ENCODE results near the gene SLC12A7.
"Not testable (repeated sequence)": the region's sequence is repeated elsewhere in the genome, so short reads cannot be mapped to it uniquely, and the experiment has no call there.

SLC12A7 gene

DNA sequence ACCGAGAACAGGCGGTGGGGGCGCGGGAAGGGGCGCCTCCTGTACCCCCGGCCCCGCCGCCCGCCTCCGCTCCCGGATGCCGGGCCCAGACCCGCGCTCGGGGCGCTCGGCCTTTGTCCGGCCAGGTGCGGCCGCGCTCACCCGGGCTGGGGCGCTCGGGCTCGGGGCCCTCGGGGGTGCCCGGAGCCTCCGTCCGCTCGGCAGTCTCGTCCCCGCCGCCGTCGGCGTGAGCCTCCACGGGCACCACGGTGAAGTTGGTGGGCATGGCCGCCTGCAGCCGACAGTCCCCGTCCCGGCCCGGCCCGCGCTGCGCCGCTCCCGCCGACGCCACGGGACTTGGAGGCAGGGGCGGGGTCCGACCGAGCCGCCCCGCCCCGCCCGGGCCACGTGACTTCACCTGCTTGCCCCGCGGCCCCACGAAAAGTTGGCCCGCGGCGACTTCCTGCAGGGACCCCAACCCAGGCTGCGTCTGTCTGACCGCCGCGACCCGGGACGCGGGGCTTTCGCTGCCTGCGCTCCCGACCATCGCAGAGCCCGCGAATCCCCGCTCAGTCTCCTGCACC is at the start of gene SLC12A7:
Gene SLC12A7 (minus strand): TSS at position 337 of the 563 bp plus-strand sequence. CDS start 72 bp downstream, at position 265.
- DNase-seq: no peak

DNA sequence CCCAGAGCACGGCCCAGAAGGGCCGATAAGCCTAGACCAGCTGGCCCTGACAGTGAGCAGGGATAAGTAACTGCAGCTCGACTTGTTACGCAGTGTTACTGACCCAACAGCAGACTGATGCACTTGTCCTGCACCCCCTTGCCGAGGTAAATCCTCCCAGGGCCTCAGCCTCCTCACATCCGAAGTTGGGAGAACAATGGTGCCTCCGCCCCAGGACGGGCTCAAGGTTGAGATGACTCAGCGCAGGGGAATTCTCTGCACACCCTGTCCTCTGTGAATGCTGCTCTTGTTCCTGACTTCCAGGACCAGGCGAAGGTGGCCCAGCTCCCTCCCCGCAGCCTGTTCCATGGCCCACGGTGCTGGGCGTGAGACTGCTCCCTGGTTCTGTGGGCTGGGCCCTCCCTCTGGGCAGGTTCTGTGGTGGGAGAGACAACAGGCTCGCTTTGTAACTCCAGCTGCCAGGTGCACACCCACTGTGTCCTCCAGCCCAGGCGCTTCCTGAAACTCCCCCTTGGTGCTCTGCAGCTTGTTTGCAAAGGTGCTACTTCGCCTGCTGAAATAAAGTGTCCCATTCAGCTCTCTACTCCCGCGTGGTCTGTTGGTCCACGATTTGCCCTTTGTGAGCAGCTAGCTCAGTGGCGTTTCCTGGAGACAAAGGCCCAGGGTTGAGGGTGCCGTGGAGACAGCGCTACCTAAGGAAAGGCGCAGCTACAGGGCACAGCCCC is 49.4 kb upstream of the SLC12A7 start:
- DNase-seq: no peak

DNA sequence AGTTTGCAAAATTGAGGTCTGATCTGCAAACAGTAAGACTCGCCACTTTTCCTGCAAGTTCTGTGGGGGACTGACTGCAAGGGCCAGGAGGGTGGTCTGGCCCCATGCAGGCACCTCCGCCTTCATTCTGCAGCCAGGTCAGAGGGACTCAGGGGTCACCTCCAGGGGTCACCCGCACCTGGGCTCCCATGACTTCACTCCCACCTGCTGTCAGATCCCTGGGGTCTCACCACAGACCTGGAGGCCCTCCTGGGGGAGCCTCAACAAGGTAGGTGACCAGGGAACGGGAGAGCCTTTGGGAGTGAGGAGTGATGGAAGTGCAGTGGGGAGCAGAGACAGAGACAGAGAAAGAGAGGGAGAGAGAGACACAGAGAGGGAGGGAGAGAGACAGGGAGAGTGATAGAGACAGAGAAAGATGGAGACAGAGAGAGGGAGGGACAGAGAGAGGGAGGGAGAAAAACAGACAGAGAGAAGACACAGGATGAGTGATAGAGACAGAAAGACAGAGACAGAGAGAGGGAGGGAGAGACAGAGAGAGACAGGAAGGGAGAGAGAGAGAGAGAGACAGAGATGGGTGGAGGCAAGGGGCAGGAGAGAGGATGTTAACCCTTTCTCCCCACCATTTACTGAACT is 48.0 kb upstream of the SLC12A7 start:
- DNase-seq: no peak

DNA sequence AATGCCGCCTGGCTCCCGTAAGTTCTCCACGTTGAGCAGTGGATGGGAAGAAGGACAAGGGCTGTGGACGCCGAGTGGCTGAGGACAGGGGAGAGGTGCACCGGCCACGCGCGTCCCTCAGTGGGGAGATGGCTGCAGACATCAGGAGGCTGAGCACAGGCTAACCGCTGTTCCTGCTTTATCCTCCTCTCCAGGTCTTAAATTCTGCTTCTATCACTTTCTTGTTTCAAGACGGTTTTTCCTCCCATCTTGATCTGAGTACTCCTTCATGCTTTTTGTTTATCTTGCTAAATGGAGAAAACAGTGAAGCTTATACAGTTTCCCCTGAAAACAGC is 47.4 kb upstream of the SLC12A7 start:
- DNase-seq: no peak

DNA sequence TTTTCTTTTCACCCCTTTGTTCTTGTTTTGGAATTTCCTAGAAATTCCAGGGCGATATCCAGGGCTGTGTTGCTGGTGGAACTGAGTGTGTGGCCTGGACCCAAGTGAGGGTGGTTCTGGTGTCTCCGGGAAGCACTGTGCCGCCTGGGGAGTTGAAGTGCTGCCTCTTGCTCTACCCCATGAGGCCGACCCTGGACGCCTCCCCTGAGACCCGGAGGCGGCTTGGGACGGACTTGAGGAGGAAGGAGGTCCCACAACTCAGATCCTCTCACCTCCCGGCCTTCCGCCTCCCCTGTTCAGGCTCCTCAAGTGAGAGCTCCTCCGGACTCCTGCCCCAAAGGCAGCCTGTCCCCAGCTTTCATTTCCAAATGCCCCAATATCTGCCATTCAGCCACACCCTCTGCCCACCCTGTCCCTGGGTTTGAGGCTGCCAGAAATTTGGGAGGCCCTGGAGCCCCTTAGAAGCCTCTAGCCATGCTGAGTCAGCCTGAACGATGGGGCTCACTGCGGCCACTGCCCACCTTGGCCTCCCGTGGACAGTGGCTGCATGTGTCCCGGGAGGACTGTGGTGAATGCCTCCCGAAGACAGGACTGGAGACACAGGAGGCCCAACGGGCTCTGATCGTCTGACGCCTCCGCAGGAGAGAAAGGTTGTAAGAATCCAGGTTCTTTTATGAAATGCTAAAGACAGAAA is 46.9 kb upstream of the SLC12A7 start:
- DNase-seq: no peak

DNA sequence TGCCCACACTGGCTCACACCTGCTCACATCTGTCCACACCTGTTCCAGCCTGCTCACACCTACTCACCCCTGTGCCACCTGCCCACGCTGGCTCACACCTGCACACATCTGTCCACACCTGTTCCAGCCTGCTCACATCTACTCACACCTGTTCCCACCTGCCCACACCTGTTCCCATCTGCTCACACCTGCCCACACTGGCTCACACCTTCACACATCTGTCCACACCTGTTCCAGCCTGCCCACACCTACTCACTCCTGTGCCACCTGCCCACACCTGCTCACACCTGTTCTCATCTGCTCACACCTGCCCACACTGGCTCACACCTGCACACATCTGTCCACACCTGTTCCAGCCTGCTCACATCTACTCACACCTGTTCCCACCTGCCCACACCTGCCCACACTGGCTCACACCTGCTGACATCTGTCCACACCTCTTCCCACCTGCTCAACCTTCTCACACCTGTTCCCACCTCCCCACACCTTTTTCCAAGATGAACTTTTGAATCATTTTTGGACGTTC is 45.7 kb upstream of the SLC12A7 start:
- DNase-seq: not testable (repeated sequence)

DNA sequence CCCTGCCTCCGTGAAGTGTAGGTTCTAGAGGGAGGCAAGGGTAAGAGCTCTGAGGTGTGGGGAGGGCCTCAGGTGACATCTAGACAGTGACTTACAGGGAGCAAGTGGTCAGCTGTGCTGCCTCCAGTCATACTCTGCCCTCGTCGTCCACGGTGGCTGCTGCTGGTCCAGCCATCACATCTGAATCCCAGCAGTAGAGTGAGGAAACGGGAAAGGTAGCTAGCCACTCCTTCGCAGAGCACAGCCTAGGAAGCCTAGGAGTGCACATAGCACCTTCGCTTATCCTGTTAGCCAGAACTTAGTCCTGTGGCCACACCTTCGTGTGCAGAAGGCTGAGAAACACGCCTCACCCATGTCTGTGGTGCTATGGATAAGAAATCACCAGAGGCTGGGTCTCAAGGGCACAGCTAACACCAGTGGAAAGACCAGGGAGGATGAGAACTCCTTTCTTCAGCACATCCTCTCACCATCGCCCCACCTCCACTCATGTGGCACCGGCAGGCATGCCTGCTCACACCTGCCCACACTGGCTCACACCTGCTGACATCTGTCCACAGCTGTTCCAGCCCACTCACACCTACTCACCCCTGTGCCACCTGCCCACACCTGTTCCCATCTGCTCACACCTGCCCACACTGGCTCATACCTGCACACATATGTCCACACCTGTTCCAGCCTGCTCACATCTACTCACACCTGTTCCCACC is 45.0 kb upstream of the SLC12A7 start:
- DNase-seq: no peak

DNA sequence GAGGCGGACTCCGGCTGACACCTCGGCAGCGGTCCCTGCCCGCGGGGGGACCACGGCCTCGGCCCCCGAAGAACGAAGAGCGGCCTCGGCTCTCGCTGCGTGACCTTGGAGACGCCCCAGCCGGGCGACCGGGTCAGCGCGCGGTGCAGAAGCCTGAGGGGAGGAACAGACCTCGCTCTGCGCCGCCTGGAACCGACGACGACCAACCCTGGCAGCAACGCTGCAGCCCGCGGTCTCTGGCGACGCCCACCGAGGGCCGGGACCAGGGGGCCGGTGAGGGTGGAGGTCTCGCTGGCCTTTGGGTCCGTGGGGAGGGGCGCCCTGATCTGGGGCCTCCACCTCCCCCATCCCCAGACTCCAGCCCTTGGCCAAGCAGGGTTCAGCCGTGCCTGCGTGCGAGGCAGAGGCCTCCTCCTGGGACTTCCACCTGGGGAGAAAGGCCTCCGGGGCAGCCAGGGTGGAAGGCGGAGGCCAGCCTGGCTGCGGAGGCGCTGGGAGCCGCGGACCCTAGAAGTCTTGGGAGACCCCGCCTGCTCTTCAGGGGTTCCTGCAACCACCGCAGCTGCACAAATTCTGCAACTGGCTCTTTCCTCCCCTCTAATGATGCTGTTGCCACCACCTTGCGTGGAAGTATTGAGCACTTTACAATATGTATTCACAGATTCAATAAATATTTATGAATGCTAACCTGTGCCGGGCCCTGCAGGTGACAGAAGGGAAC is 44.3 kb upstream of the SLC12A7 start:
- no peak for DNase-seq

DNA sequence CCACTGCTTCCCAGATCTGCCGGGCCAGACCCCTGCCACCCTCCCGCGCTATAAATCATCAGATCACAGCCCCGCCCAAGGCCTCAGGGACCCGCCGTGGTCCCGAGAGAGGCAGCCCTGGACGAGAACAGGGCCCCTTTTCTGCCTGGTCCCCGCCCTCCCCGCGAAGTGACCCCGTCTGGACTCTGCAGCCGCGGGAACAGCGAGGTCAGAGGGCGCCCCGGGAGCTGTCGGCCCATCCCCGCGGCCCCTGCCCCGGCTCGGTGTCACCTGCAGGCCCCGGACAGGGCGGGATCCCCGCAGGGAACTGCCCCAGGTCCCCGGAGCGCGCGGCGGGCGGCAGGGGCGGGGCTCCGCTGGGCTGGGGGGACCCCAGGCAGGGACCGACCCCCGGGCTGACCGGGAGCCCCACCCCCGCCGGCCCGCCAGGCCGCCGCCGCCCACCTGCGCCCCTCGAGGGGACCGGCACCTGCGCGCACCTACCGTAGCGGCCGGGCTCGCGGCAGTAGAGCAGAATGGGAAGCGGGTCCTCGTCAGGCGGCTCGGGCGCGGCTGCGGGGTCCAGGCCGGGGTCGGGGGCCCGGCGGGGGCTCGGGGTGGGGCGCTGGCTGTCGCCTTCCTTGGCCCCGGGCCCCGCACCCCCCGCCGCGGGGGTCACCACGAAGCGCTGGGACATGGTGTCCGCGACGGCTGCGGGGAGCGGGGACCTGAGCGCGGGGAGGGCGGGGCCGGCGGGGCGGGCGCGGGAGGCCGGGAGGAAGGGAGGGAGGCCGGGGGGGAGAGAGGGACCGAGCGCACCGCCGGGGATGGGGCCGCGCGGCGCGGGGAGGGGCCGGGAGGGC is 43.5 kb upstream of the SLC12A7 start:
- no peak for DNase-seq

DNA sequence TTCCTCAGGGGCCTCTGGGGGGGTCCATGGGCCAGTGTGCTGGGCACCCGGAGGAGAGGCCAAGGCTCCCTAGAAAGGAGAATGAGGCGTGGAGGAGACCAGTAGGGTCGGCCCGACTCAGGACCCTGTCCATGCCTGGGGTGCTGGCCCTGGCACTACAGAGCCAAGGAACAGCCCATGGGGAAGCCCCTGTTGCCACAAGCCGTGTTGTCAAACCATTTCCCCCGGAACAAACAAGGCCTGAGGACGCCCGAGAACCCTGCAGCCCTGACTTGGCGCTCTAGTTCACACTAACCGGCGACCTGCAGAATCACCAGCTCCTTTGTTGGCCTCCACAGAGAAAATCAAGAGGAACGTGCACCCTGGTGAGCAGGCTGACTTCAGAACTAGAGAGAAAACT is 41.6 kb upstream of the SLC12A7 start:
- DNase-seq: no peak

DNA sequence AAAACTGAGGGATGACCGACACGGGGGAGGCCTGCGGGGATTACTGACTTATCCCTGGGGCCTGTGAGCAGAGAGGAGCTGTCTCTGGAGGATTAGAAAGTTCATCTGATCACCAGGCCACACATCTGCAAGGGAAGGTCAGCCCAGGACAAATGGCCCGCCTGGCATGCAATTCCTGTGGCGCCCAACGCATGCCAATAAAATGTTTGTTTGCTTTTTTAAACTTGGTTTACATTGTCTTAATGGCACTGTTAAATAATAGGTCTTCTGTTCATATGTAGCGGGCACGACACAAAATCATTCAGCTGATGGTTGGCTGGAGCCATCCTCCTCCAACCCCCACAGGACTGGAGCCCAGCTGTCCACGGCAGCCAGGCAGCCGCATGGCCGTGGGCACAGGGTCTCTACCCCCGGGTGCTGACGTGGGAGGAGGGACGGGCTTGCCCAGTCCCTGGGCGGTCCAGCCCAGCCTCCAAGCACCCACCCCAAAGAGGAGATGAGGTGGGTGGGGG is 41.0 kb upstream of the SLC12A7 start:
- DNase-seq: no peak

DNA sequence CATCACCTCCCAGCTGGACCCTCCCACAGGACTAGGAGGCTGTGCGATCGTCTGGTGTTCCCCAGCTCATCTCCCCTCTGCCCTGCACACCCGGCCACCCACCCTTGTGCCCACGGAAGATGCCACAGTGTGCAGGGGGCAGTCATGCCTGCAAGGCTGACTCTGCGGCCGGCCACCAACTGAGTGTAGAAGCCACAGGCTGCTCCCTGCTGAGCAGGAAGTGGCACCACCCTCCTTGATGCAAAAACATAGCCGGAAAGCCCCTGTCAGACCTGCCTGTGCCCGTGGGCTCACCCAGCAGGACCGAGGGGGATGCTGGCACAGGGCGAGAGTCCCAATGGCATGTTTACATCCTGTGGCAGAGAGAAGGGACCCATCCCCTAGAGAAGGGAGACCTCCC is 40.3 kb upstream of the SLC12A7 start:
- DNase-seq: no peak

DNA sequence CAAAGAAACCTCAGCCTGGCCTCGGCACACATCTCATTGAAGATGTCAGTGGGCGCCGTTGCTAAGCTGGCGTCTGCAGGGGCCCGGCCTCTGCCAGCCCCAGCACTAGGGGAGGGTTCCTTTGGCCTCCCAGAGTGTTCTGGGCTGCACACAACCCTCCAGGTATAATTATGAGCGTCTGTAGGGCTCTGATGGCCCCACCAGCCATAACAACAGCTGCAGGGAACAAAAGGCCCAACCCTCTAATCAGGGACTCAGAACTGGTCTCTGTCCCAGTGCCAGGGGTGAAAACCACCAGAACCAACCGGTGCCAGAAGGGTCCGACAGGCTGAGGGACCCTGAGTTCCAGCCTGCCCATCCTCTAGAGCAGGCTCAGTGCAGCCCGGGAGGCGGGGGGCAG is 39.5 kb upstream of the SLC12A7 start:
- no peak for DNase-seq

DNA sequence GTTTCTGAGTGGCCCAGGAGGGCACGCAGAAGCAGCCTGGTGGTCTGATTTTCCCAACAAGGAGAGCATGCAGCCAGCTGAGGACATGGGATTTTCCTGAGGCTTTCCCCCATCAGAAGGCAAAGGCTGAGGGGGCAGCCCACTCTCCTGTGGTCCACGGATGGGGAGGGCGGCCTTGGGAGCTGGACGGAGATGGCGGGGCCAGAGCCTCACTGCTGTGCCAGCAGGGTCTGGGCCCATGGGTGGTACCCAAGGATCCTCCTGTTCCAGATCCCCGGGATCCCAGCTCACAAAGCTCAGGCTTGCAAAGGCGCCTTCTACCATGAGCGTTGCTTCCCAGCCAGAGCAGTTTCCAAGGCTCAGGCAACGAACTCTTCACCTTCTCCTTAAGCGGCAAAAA is 39.0 kb upstream of the SLC12A7 start:
- no peak for DNase-seq

DNA sequence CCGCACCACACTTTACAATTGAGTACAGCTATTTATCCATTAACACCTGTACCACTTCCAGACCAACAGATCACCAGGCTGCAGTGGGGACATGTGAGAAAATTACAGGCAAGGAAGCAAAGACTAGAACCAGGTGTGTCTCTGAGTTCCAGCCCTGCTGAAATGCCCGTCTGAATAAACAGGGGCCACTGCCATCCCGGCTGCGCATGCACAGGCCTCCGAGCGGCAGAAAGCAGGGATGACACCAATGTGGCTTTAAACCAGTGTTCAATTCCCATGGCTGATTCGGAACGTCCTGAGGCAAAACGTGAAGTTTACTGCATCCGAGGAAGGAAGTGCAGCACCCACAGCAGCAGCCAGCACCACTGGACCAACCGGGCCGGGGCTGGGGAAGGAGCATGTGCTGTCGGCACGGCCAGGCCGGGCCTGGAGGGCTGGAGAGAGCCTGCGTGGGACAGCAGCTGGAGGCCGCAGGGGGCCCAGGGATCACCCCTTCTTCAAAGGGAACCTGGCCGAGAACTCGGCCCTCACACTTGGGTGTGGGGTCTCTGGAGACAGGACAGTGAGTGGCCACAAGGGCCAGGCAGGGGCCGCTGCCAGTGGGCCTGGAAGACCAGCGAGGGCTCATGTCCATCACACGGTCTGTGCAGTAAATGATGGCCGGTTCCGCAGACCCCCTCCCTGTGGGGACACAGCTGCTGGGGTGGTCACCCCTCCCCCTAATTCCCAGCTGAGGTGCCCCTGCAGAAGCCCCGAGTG is 33.0 kb upstream of the SLC12A7 start:
- no peak for DNase-seq

DNA sequence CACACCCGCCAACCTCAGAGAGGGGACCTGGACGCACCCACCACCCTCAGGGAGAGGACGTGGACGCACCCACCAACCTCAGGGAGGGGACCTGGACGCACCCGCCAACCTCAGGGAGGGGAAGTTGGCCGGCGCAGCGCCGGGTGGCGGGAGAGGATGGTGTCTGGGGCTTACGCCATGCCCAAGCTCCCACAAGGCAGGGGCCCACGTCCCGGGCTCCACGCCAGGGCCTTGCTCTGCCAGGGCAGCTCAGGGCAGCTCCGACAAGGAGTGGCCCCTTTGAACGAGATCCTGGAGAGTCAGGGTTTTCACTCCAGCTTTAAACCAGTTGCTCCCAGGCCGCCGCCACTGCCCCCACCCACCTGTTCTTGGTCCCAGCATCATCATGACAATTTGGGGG is 32.2 kb upstream of the SLC12A7 start:
- no peak for DNase-seq

DNA sequence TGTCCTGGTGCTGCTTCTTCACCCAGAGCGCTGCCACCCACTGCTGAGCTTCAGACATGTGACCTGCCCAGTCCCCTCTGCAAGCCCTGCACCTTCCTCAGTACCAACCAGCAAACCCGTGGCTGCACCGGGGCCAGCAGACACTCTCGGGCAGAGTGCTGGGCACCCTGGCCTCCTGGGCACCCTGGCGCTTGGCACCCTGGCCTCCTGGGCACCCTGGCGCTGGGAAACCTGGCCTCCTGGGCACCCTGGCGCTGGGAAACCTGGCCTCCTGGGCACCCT is 31.7 kb upstream of the SLC12A7 start:
- DNase-seq: no peak

DNA sequence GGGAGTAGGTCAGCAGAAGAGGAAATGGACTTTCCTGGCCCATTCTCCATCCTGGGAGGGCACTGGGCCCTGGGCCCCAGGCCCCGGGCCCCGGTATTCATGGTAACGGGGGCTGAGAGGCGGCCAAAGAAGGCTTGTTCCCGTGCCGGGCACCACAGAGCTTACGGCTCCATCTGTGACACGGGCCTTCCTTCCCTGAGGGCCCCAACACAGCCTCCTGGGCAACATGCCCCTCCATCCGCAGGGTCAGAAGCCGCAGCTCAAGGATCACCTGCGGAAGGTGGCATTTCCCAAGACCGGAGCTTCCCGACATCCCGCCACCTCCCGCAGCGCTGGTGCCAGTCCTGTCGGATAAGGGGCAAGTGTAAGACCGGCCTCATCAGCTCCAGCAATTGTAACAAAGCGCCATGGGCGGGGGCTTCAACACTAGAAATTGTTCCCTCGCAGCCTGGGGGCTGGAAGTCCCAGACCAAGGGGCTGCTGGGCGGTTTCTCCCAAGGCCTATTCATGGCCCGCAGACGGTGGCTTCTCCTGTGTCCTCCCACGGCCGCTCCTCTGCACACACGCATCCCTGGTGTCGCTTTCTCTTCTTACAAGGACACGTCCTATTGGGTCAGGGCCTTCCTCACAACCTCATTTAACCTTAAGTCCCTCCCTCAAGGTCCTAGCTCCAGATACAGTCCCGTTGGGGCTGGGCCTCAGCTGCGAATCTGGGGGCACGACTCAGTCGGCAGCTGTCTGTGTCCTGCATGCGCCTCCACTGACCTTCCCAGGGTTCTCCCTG is 31.2 kb upstream of the SLC12A7 start:
- no peak for DNase-seq

DNA sequence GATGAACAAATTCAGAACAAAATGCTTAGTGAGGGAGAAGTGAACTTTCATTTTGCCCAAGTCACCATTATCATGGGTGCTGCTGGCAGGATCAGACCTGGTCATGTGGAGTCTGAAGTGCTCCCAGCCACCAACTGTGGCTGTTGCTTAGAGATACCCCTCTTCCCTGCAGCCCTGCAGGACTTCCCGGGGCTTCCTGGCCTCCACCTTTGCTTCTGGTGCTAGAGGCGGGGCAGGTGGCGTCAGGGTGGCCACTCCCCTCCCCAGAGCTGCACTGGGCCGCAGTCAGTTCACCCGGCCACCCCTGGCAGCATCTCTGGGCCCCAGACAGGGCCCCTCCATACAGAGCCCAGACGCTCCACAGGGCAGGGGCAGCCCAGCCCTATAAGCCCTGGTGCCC is 30.0 kb upstream of the SLC12A7 start:
- DNase-seq: no peak

DNA sequence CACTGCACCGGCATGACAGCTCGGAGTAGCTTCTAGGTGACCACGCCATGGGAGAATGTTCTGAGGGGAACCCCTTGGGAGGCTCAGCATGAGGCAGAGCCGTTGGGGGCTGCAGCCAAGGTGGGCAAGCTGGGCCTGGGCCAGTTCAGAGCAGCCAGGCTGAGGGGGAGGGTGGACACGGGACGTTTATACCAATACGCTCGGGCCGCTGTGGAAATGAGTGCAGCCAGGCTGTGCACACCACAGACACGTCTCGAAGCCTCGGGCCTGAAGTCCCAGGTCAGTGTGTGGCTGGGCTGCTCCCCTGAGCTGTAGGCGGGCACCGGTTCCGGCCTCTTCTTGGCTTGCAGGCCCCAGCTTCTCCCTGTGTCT is 28.9 kb upstream of the SLC12A7 start:
- DNase-seq: no peak
